Measurements from ENCODE around the gene CSNK1E. TPM values are rescaled to one million over a fixed set of nuclear protein-coding genes. Genes with fewer than 3 reads are reported as not detected.

The CSNK1E gene
- total and polyA plus RNA-seq, 4 experiments from 2014 or later, result 8.8 to 103 (median 56.7) TPM

DNA sequence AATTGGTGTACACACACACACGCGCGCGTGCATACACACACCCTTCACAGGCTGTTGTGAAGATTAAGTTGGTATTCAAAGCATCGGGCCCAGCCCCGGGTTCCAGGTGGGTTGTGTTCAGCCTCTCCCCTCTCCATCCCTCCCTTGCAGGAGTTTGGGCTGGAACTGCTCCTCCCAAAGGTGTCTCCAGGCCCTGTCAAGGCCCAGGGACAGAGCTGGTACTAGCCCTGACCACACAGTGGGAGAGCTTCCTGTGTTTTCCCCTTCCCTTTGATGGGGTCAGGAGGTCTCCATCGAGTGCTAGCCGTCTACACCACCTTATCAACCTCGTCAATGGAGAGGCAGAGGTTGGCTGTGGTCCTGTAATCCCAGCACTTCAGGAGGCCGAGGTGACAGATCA, 36.5 kb upstream of the CSNK1E start:
- Histone ChIP-seq H3K27me3 (ENCODE audit: insufficient read depth, low read length) (no peaks in the 10 kb centered on the region), H3K27ac (ENCODE audit: low read depth, low read length) (no peak overlapping the region), H3K4me3 (ENCODE audit: low read length in 2 of 2) (no peak overlapping the region), H3K36me3 (ENCODE audit: insufficient read depth, low read length) (no peaks in the 10 kb centered on the region), H3K9me3 (ENCODE audit: control insufficient read depth in 1 of 2, low read length in 2 of 2) (no peaks in the 10 kb centered on the region), H3K4me1 (ENCODE audit: insufficient read depth, low read length) (no peaks in the 10 kb centered on the region)
- no peak for DNase-seq
- Mint-ChIP-seq H3K36me3 (no peaks in the 10 kb centered on the region), H3K27ac (no peak overlapping the region), H3K4me1 (no peaks in the 10 kb centered on the region), H3K4me3 (no peak overlapping the region), H3K9me3 (no peaks in the 10 kb centered on the region), H3K27me3 (no peaks in the 10 kb centered on the region)
- ChIA-PET POLR2A (ENCODE audit: partially characterized antibody) (no interaction called here), CTCF (ENCODE audit: partially characterized antibody) (interaction anchor here (0.6 to 4.0 kb wide), 2 partner anchors 48 to 302 kb away, joined by 3 to 27 read pairs; no protein-coding TSS in a partner anchor)
- intact Hi-C loops (cut with micrococcal nuclease), result loop anchor here (1.0 to 10.0 kb wide), 2 partner anchors 91 to 239 kb away; partner anchors contain the start of gene BAIAP2L2

DNA sequence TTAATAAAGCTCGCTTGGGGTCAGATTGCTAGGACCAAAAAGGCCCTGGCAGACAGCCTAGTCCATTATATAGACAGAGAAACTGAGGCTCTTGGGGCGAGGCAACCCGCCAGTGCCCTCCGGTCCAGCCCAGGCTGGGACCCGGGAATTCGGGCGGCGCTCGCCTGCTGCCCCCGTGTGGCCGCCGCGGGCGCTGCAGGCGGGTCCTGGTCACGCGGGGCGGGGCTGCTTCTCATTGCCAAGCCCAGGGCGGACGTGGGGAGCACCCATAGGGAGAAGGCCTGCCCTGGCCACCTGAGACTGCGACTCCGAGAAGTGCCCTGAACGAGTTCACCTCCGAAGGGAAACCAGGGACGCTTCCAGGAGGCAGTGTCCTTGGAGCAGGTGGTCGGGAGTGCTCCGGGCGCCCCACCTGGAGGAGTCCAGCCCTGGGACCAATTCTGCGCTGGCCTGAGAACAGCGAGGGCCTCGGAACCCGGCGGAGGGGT, 36.0 kb upstream of the CSNK1E start:
- Mint-ChIP-seq H3K27ac (no peak overlapping the region), H3K27me3 (no peaks in the 10 kb centered on the region), H3K4me3 (no peak overlapping the region), H3K9me3 (no peaks in the 10 kb centered on the region), H3K4me1 (no peaks in the 10 kb centered on the region), H3K36me3 (no peaks in the 10 kb centered on the region)
- no peaks in the 10 kb centered on the region for H3K36me3 ChIP-seq (ENCODE audit: insufficient read depth, low read length)
- H3K27me3 ChIP-seq (ENCODE audit: insufficient read depth, low read length), result no peaks in the 10 kb centered on the region
- intact Hi-C loops (cut with micrococcal nuclease), result loop anchor here (1.0 to 10.0 kb wide), 2 partner anchors 91 to 238 kb away; partner anchors contain the start of gene BAIAP2L2
- no peak overlapping the region for H3K27ac ChIP-seq (ENCODE audit: low read depth, low read length)
- no peaks in the 10 kb centered on the region for H3K4me1 ChIP-seq (ENCODE audit: insufficient read depth, low read length)
- CTCF ChIA-PET (ENCODE audit: partially characterized antibody), result interaction anchor here (0.8 to 4.0 kb wide), 8 partner anchors 9 to 301 kb away, joined by 3 to 27 read pairs (median 4); no protein-coding TSS in a partner anchor
- no peak overlapping the region for H3K4me3 ChIP-seq (ENCODE audit: low read length in 2 of 2)
- POLR2A ChIA-PET (ENCODE audit: partially characterized antibody), result no interaction called here
- DNase-seq, result peak; percentile 57 to 74 (median 59)
- no peaks in the 10 kb centered on the region for H3K9me3 ChIP-seq (ENCODE audit: control insufficient read depth in 1 of 2, low read length in 2 of 2)

DNA sequence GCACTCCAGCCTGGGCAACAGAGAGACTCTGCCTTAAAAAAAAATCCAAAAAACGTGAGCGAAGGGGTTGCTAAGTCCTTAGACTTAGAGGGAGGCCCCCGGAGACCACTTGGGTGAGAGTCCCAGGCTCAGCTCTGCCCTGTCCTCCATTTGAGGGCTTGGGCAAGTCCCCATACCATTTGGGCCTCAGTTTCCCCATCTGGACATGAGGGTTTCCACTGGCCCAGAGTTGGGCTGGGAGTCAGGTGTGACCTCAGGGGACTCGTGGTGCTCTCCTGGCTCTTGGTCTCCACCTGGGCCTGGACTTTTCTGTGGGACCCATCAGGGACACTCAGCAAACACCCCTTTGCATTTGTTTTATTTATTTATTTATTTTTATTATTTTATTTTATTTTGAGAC, 35.2 kb upstream of the CSNK1E start:
- no peak for DNase-seq
- no peaks in the 10 kb centered on the region for H3K9me3 ChIP-seq (ENCODE audit: control insufficient read depth in 1 of 2, low read length in 2 of 2)
- no peaks in the 10 kb centered on the region for H3K9me3 Mint-ChIP-seq
- no peaks in the 10 kb centered on the region for H3K4me1 Mint-ChIP-seq
- no peak overlapping the region for H3K27ac ChIP-seq (ENCODE audit: low read depth, low read length)
- H3K4me1 ChIP-seq (ENCODE audit: insufficient read depth, low read length), result no peaks in the 10 kb centered on the region
- no peak overlapping the region for H3K27ac Mint-ChIP-seq
- H3K4me3 Mint-ChIP-seq, result no peak overlapping the region
- H3K36me3 Mint-ChIP-seq, result no peaks in the 10 kb centered on the region
- H3K4me3 ChIP-seq (ENCODE audit: low read length in 2 of 2), result no peak overlapping the region
- H3K27me3 ChIP-seq (ENCODE audit: insufficient read depth, low read length), result no peaks in the 10 kb centered on the region
- no peaks in the 10 kb centered on the region for H3K36me3 ChIP-seq (ENCODE audit: insufficient read depth, low read length)
- POLR2A ChIA-PET (ENCODE audit: partially characterized antibody), result no interaction called here
- H3K27me3 Mint-ChIP-seq, result no peaks in the 10 kb centered on the region
- CTCF ChIA-PET (ENCODE audit: partially characterized antibody), result interaction anchor here (0.8 to 4.0 kb wide), 8 partner anchors 8 to 300 kb away, joined by 3 to 27 read pairs (median 4); no protein-coding TSS in a partner anchor
- intact Hi-C loops (cut with micrococcal nuclease), result loop anchor here (10.0 kb wide), 1 partner anchor 238 kb away; the partner anchor contains the start of gene BAIAP2L2

DNA sequence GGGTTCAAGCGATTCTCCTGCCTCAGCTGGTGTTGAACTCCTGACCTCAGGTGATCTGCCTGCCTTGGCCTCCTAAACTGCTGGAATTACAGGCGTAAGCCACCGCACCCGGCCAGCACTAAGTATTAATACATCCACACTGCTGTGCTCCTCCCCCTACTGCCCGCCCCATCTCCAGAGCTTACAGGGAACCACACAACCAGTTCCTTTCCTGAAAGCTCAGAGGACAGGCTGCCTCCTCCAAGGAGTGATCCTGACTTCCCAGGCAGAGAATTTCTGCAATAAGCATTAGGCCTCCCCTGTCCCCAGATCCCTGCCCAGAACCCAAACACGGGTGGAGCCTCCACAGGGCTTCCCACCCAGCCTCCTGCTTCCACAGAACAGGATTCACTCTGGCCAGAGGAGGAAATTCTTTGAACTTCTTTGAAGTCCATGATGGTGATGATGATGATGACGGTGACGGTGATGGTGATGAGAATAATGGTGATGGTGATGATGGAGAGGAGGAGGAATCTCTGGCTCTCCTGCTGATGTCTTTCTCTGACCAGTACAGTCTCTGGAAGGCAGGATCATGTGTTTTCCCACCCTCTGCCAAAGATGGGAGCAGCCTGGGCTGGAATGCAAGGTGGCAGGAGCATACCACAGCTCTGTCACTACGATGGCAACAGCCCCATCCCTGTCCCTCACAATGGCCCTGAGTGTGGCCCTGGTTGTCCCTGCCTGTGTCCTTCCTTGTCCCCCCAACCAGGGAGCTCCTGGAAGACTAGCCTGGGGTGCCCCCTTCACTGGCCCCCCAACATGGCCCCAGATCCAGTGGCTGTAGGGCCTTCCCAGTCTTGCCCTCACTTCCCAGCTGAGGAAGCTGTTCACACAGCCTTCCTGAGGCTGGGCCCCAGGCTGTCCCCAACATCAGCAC, 33.5 kb upstream of the CSNK1E start:
- Histone ChIP-seq H3K9me3 (ENCODE audit: control insufficient read depth in 1 of 2, low read length in 2 of 2) (no peaks in the 10 kb centered on the region), H3K4me3 (ENCODE audit: low read length in 2 of 2) (no peak overlapping the region), H3K27ac (ENCODE audit: low read depth, low read length) (no peak overlapping the region), H3K27me3 (ENCODE audit: insufficient read depth, low read length) (no peaks in the 10 kb centered on the region), H3K4me1 (ENCODE audit: insufficient read depth, low read length) (no peaks in the 10 kb centered on the region), H3K36me3 (ENCODE audit: insufficient read depth, low read length) (no peaks in the 10 kb centered on the region)
- ChIA-PET CTCF (ENCODE audit: partially characterized antibody) (interaction anchor here (0.5 to 1.8 kb wide), 8 partner anchors 12 to 374 kb away, joined by 3 to 7 read pairs (median 4); no protein-coding TSS in a partner anchor), POLR2A (ENCODE audit: partially characterized antibody) (no interaction called here)
- Mint-ChIP-seq H3K27me3 (peaks cover 0 to 6% of the 10 kb centered on the region in 2 donors), H3K9me3 (no peaks in the 10 kb centered on the region), H3K4me1 (no peaks in the 10 kb centered on the region), H3K4me3 (no peak overlapping the region), H3K36me3 (no peaks in the 10 kb centered on the region), H3K27ac (no peak overlapping the region)
- no peak for DNase-seq
- intact Hi-C loops (cut with micrococcal nuclease), result loop anchor here (10.0 kb wide), 1 partner anchor 236 kb away; the partner anchor contains the start of gene BAIAP2L2

DNA sequence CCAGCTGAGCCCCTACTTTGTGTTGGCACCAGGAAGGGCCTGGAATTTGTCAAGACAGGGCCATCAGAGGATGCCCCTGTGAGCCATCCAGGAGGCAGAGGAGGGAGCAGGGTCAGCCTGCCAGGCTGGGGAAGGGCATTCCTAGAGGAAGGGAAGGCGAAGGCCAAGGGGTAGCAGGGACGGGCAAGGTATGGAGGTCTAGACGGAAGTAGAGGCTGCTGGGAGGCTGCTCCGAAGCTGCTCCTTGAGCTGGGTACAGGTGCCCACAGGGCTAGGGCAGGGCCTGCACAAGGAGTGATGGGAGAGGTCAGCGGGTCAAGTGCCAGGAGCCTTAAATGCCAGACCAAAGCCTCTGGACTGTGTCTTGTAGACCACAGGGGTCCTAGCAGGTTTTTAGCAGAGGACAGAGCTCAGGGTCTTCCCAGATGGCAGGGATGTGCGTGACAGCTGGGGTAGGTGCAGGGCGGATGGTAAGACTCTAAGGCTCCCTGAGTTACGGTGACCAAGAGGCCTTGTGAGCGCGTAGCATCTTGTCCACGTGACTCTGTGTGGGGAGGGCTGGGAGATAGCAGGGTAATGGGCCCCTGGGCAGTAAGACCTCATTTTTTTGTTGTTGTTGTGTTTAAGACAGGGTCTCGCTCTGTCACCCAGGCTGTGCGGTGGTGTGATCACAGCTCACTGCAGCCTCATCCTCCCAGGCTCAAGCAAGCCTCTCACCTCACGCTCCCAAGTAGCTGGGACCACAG, 31.7 kb upstream of the CSNK1E start:
- no peaks in the 10 kb centered on the region for H3K4me1 Mint-ChIP-seq
- Histone ChIP-seq H3K4me1 (ENCODE audit: insufficient read depth, low read length) (no peaks in the 10 kb centered on the region), H3K4me3 (ENCODE audit: low read length in 2 of 2) (no peak overlapping the region), H3K9me3 (ENCODE audit: control insufficient read depth in 1 of 2, low read length in 2 of 2) (no peaks in the 10 kb centered on the region), H3K27ac (ENCODE audit: low read depth, low read length) (no peak overlapping the region), H3K36me3 (ENCODE audit: insufficient read depth, low read length) (no peaks in the 10 kb centered on the region), H3K27me3 (ENCODE audit: insufficient read depth, low read length) (no peaks in the 10 kb centered on the region)
- intact Hi-C loops (cut with micrococcal nuclease), result no loop called here
- no peaks in the 10 kb centered on the region for H3K36me3 Mint-ChIP-seq
- POLR2A ChIA-PET (ENCODE audit: partially characterized antibody), result interaction anchor here (0.6 kb wide), 1 partner anchor 11 kb away, joined by 5 read pairs; no protein-coding TSS in a partner anchor
- no peak for DNase-seq
- peaks cover 0 to 6% of the 10 kb centered on the region in 2 donors for H3K27me3 Mint-ChIP-seq
- CTCF ChIA-PET (ENCODE audit: partially characterized antibody), result interaction anchor here (1.1 kb wide), 1 partner anchor 297 kb away, joined by 5 read pairs; no protein-coding TSS in a partner anchor
- no peaks in the 10 kb centered on the region for H3K9me3 Mint-ChIP-seq
- H3K27ac Mint-ChIP-seq, result peak overlapping the region in 1 of 7 donors; percentile 53
- H3K4me3 Mint-ChIP-seq, result no peak overlapping the region

DNA sequence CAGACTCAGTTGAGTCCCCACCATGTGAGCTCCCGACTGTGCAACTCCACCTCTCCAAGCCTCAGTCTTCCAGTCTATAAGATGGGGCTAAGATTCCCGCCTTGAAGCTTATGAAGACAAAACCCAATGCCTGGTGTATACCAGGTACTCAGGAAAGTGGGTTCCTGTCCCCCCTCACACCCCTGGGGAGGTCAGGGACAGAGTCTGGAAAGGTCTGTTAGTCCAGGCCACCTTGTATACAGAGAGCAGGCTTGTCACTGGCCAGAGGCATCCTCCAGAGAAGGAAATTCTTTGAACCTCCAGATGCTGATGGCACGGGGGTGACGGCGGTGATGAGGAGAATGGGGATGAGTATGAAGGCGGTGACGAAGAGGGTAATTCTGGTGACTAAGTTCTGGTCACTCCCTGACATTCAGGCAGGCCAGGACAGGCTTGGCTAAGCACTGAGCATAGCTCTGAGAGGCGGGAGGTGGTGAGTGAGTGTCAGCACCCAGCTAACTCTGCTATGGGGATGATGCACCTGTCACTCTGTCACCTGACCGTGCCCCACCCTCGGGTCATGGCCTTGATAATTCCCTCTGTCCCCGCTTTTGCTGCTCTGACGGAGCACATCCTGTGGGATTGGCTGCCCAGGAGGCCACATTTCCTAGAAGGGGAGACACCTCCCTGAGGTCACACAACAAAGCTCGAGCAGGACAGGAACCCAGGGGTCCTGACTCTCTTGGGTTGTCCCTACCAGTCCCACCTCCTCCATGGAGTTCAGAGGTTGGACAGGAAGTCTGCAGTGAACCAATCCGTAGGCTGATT, 30.9 kb upstream of the CSNK1E start:
- Histone ChIP-seq H3K27ac (ENCODE audit: low read depth, low read length) (no peak overlapping the region), H3K9me3 (ENCODE audit: control insufficient read depth in 1 of 2, low read length in 2 of 2) (no peaks in the 10 kb centered on the region), H3K27me3 (ENCODE audit: insufficient read depth, low read length) (no peaks in the 10 kb centered on the region), H3K4me1 (ENCODE audit: insufficient read depth, low read length) (no peaks in the 10 kb centered on the region), H3K36me3 (ENCODE audit: insufficient read depth, low read length) (no peaks in the 10 kb centered on the region), H3K4me3 (ENCODE audit: low read length in 2 of 2) (no peak overlapping the region)
- intact Hi-C loops (cut with micrococcal nuclease), result no loop called here
- H3K9me3 Mint-ChIP-seq, result no peaks in the 10 kb centered on the region
- CTCF ChIA-PET (ENCODE audit: partially characterized antibody), result no interaction called here
- DNase-seq, result no peak
- no peak overlapping the region for H3K4me3 Mint-ChIP-seq
- no peaks in the 10 kb centered on the region for H3K4me1 Mint-ChIP-seq
- peak overlapping the region in 1 of 7 donors; percentile 53 for H3K27ac Mint-ChIP-seq
- H3K27me3 Mint-ChIP-seq, result peaks cover 0 to 6% of the 10 kb centered on the region in 2 donors
- POLR2A ChIA-PET (ENCODE audit: partially characterized antibody), result interaction anchor here (0.6 kb wide), 1 partner anchor 11 kb away, joined by 5 read pairs; no protein-coding TSS in a partner anchor
- H3K36me3 Mint-ChIP-seq, result no peaks in the 10 kb centered on the region
